GM21528 (cell line): ENCODE data around the gene LARGE2.
"Not testable (repeated sequence)": the region's sequence is repeated elsewhere in the genome, so short reads cannot be mapped to it uniquely, and the experiment has no call there.

Experiments used
- ATAC-seq: cut with Tn5 transposase; IDR thresholded peaks from one replicate; pipeline ENCODE4 v1.9.1; 2021; ENCODE audit warnings: mild to moderate bottlenecking, moderate library complexity; ENCODE audit not compliant: unreplicated experiment, low FRiP score

Gene LARGE2

DNA sequence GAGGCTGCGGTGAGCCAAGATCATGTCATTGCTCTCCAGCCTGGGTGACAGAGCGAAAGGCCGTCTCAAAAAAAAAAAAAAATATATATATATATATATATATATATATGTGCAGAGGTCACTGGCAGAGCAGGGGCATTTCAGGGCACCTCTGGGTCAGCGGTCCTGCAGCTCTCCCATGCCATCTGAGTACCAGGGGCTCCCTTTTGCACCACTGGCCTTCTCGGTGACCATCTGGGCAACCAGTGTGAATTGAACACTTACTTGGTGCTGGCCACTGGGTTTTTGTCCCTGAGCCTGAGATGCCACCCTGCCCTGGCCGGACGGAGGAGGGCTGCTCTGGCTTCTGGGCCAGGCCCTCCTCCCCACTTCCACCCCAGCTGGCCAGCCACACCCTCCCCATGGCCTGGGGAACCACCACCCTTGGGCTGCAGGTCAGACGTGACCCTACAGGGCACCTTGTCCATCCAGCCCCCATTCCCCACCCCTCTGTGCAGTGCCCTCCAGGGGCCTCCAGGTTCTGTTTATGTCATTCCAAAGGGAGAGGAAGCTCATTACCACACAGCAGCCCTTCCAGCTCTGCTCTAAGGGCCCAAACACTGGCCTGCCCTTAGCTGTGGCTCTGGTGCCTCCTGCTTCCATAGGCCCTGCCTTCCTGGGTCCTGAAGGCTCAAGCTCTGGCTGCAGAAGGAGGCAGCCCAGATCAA lies 26.8 kb upstream of the LARGE2 start:
- no peak for ATAC-seq

DNA sequence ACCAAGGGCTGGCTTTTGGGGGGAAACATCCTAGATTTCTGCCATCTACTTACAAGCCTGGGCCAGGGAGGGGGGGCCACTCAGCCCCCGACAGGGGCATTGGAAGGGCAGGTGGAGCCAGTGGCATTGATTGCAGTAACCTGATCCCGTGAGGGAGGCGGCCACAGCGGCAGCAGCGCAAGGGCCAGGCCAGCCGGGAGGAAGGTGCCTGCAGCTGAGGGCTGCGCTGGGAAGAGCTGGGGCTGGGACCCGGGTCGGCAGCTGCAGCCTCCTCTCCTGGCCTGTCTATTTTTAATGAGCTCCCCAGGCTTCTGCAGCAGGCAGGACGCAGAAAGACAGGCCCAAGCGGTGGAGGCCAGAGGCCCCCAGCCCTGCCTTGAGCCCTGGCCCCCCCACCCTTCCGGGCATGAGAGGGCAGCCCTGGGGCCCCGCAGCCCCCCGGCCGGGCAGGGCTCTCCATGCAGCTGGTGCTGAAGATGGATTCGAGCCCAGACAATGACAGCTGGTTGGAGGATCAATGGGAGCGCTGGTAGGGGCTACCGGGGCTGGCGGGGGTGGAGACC lies 26.0 kb upstream of the LARGE2 start:
- ATAC-seq = no peak

GRCh38 chr11:45897556-45897955 lies 24.9 kb upstream of the LARGE2 start:
- no peak for ATAC-seq

GRCh38 chr11:45899086-45899447 lies 23.4 kb upstream of the LARGE2 start:
- no peak for ATAC-seq

GRCh38 chr11:45899448-45900174 lies 22.8 kb upstream of the LARGE2 start:
- ATAC-seq = no peak

DNA sequence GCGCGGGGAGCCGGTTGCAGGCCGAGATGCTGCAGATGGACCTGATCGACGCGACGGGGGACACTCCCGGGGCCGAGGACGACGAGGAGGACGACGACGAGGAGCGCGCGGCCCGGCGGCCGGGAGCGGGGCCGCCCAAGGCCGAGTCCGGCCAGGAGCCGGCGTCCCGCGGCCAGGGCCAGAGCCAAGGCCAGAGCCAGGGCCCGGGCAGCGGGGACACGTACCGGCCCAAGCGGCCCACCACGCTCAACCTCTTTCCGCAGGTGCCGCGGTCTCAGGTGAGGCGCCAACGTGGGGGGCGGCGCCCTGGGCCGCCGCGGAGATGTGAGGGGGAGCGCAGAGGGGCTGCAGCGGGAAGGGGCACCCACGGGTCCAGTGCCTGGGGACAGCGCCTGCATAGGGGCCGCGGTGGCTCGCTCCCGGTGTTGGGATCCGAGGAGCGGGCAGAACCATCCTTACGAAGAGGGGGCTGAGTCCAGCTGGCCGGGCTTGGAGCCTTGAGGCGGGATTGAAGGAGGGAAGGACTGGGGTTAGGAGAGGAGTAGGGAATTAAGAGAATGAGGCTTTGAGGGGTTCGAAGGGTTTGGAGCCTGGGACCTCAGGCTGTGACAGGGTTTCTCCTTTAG lies 22.2 kb upstream of the LARGE2 start:
- ATAC-seq = not testable (repeated sequence)

DNA sequence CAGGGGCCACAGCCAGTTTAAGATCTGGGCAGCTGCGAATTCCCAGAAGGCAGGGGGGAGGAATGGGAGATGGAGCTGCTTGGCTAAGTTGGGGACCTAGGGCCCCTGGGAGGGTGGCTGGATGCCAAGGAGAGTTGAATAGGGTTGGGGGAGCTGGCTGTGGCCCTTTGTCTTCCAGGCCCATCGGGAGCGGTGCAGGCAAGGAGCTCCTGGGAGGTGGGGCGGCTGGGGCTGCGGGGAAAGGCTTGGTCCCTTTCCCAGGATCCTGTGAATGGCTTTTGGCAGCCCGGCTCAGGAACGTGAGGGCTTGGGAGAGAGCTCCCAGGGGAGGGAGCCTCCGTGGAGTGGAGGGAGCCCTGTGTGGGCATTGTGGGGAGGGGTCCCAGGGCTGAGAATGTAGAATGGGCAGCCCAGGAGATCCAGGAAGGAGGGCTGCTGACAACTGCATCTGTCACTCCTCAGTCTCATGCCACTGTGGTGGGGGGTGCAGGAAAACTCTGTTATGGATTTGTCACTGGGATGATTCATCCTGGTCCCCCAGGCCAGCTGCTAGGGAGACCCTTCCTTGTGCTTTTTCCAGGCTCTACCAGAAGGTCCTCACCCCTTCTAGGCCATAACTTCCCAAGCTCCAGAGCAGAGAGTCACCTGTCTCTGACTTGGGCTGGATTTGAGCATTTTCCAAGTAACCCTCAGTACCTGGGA lies 21.4 kb upstream of the LARGE2 start:
- ATAC-seq = no peak

DNA sequence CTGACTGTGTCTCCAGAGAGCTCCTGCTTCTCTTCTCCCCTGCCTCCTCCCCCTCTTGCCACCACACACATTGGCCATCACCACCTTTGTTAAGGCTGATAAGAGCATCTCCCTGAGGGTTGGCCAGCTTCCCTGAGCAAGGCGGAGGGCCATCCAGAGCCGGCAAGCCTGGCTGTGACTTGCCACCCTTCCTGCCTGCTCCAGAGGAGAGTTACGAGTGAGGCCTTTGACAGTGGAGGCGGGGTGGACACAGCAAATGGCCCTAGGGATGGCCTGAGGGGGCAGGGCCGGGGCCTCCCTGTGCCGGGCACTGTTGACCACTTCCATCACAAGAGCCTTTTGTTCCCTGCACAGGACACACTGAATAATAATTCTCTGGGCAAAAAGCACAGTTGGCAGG lies 20.8 kb upstream of the LARGE2 start:
- no peak for ATAC-seq

DNA sequence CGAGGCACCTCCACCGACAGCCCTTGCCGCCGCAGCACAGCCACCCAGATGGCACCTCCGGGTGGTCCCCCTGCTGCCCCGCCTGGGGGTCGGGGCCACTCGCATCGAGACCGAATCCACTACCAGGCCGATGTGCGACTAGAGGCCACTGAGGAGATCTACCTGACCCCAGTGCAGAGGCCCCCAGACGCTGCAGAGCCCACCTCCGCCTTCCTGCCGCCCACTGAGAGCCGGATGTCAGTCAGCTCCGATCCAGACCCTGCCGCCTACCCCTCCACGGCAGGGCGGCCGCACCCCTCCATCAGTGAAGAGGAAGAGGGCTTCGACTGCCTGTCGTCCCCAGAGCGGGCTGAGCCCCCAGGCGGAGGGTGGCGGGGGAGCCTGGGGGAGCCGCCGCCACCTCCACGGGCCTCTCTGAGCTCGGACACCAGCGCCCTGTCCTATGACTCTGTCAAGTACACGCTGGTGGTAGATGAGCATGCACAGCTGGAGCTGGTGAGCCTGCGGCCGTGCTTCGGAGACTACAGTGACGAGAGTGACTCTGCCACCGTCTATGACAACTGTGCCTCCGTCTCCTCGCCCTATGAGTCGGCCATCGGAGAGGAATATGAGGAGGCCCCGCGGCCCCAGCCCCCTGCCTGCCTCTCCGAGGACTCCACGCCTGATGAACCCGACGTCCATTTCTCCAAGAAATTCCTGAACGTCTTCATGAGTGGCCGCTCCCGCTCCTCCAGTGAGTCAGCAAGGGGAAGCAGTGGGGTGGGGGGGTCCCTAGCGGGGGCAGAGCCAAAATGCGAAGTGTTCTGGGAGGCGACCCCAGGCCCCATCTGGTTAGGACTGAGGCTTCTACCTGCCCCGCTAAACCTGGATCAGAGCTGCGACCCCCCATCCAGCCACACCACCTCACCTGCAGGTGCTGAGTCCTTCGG lies 19.7 kb upstream of the LARGE2 start:
- no peak for ATAC-seq

GRCh38 chr11:45904309-45904915 lies 18.0 kb upstream of the LARGE2 start:
- ATAC-seq = no peak

GRCh38 chr11:45905095-45905494 lies 17.4 kb upstream of the LARGE2 start:
- ATAC-seq = no peak

DNA sequence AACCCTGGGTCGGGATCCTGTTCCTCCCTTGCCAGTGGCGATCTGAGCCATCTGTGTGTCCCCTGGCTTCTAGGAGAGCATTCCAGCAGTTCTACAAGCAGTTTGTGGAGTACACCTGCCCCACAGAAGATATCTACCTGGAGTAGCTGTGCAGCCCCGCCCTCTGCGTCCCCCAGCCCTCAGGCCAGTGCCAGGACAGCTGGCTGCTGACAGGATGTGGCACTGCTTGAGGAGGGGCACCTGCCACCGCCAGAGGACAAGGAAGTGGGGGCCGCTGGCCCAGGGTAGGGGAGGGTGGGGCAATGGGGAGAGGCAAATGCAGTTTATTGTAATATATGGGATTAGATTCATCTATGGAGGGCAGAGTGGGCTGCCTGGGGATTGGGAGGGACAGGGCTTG lies 16.9 kb upstream of the LARGE2 start:
- ATAC-seq = not testable (repeated sequence)

DNA sequence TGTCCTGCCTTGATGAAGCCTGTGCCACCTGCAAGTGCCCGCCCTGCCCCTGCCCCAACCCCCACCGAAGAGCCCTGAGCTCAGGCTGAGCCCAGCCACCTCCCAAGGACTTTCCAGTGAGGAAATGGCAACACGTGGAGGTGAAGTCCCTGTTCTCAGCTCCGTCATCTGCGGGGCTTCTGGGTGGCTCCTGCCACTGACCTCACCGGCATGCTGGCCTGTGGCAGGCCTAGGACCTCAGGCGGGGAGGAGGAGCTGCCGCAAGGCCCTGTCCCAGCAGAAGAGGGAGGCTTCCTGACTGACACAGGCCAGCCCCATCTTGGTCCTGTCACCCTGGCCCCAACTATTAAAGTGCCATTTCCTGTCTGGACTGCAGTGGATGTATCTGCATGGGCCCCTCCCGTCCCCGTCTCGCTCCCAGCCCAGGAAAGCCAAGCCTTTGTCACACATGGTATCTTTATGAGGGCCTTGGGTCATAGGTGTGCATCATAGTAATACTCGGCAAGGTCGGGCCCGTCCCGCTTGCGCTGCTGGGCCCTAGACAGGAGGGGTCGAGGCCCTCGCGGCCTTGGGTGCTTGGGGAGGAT lies 16.3 kb upstream of the LARGE2 start:
- ATAC-seq = no peak

DNA sequence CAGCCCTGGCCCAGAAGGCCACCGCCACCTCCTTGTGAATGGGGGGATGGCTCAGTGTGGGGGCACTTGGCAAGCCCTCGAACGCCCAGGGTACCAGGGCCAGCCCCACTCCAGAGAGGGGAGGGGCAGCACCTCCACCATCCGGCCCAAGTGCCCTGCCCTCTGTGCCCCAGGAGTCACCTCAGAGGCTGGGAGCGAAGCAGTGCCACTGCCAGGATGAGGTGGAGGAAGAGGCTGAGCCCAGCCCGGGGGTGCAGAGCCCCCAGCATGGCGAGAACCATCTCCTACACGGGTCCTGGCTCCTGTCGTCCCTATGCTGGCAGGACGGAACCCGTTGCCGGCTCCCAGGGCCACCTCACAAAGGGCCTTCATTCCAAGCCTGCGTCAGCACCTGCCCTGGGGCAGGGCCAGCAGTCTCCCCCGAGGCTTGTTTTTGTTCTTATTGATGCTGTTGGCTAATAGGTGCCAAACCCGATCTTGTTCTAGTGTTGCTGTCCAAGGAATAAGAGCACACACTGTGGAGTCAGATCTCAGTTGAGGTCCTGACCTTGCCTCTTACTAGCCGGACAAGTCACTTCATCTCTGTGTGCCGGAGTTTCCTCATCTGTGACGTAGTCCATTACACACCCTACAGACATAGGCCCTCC lies 15.4 kb upstream of the LARGE2 start, which contains the start of gene FREY1:
TSS of gene FREY1 (minus strand) at position 307 of the 647 bp plus-strand sequence. CDS start at position 281, 26 bp downstream.
- no peak for ATAC-seq

DNA sequence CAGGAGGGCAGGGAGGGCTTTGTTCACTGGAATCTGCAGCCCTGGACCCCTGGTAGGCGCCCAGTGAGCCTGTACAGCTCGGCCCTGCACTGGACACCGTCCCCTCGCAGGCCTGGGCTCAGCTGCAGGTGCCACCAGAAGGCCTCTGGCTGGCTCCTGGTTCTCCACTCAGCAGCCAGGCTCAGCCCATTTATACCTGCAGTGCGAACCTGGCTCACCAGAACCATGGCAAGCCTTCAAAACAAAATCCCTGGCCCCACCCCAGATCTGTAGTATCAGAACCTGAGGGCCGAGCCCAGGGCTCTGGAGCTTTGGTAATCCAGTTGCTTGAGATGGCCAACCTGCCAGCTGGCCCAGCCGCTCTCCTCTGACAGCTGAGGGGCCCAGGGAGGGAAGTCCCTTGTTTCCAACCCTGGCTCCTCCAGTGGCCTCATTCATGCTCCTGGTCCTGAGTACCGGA lies 14.5 kb upstream of the LARGE2 start:
- ATAC-seq = no peak

DNA sequence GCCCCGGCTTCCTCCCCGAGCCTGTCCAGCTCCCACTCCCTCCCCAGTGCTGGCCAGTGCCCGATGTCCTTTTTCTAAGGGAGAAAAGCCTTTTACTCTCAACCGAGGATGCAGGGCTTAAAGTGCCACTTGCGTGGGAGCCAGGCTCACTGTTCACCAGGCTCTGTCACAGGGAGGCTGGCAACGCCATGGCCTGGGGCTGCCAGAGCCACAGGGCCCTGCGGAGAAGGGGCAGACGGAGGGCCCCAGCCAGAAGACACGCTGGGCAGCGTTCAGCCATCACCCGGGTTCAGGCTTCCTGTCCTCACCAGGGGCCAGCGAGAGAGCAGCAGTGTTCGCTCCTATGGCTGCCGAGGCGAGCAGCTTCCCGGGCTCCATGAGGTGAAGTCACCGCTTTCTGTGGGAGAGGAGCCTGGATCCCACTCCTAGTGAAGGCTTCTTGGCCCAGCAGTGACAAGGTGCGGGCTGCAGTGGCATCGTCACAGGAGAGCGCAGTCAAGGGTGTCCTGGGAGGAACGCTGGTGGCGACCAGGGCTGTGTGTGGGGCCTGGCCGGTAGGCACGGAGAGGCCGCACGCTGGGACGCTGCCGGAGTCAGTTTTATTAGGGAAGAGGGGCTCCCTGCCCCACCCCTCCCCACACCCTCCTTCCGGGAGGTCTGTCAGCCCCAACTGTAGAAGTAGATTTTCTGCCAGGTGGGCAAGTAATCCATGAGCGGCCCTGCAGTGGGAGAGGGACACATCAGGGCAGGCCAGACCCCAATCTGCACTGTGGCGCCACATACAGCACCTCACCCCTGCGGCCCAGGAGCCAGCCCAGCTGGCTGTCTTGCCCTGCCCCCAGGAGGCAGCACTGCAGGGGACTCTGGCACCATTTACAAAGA lies 12.6 kb upstream of the LARGE2 start:
- ATAC-seq = no peak

- no peak for ATAC-seq
These were observed 11.8 kb upstream of the LARGE2 start for GRCh38 chr11:45910623-45911022.
